HG02759 (cell line): Measurements from ENCODE around the gene TRIM8.

ENCODE experiments used
- ATAC-seq: cut with Tn5 transposase; IDR thresholded peaks from one replicate; pipeline ENCODE4 v1.9.1; 2021; ENCODE audit warnings: mild to moderate bottlenecking, moderate library complexity; ENCODE audit not compliant: unreplicated experiment

TRIM8 gene

DNA sequence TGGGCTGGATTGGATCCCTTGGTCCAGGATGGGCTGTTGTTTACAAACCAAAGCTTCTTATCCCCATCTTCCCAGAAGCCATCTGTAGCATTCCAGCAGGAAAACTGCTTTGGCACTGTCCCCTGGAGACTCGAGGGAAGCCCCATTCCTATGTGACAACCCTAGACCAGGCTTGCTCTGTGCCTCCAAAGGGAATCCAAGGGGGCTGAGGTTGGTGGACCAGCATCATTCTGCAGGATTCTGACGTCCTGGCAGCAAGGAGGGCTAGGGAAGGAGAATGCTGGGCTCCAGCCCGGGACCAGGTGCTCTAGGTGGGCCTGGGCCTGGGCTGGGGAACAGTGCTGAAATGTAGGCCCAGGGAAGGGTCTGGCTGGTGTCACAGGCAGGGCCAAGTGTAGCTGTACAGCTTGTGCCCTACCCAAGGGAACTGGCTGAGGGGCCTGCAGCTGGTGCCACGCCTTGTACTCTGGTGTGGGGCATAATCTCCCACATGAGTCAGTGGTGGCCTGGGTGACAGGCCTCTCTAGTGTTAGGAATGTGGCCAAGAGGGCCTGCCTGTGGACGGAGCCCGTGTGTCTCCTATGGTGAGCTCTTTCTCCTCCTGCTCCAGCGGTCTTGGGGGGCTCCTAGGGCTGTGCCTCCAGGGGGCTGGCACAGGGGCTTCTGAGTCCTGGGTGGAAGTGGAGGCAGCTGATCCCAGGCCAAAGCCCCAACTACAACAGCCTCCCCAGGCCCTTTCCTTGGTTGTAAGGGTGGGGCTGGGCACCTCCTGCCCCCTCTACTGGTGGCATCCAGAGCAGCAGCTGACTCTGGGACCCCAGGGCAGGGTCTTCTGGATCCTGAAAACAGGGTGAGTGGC lies 25.2 kb downstream of the TRIM8 start:
- ATAC-seq = no peak

GRCh38 chr10:102670065-102670670 lies 25.9 kb downstream of the TRIM8 start:
- ATAC-seq = no peak

DNA sequence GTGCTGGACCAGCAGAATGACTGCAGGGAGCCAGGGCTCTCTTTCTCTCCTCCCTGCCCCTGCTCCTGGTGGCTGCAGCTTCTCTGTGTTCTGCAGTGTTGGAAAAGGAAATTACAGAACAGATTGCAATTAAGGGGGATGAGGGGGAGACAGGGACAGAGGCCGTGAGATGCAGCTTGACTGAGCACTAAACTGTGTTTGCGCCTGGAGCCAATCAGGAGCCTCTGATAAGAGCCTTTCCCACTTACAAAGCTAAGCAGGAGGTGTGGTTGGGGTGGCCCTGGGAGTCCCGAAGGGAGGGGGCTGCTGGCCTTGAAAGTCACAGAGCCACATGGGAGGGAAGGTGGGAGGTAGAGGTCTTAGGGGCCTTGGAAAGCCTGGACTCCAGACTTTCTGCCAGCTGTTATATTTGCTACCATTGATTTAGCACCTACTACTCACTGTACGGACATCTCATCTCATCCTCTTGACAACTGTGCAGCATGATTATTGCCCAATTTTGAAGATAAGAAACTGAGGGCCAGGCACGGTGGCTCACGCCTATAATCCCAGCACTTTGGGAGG lies 26.7 kb downstream of the TRIM8 start:
- no peak for ATAC-seq

DNA sequence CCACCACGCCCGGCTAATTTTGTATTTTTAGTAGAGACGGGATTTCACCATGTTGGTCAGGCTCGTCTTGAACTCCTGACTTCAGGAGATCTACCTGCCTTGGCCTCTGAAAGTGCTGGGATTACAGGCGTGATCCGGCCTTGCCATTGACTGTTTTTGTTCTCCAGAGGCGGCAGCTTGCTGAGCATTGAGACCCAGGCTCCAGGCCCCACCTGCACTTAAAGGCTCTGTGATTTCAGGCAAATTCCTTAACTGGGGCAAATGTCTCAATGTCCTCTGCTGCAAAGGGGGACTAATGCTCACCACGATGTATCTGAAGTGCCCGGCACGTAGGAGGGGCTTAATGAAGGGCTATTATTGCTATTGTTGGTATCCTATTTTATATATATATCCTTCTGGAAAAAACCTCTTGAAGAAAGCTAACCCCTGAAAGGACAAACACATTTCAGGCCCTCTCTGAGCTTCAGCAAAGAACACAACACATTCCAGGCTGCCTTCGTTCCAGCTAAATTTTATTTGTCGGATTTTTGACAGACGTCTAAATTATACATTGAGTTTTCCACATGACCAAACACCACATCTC lies 29.0 kb downstream of the TRIM8 start:
- no peak for ATAC-seq

DNA sequence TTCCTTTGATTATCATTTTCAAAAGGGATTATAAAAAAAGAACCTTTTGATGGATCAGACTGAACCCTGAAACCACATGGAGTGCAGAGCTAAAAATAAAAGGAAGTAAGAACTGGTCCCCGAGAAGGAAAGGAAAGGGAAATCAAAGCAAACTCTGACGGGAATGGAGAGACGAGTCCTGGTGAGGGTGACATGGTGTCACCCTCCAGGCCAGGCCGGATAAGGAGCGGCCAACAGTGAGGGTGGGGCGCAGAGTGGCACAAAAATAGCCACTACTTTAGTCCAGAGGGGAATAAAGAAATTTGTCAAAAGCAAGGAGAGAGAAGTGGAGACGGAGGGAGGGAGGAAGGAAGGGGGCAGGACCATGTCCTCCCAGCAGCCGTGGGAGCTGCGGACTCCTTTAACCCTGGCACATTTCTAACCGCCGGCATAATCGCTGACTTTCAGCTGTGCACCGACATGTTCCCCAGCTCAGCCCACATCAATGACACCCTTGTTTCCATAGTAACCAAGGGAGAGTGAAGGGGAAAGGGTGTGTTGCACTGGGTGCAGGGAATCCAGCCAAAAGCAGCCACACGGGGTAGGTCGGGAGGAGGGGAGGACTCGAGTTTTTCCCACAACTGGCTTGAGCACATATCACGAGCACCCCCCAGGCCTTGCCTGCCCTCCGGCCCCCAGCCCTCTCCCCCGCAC lies 29.7 kb downstream of the TRIM8 start:
- ATAC-seq = no peak

DNA sequence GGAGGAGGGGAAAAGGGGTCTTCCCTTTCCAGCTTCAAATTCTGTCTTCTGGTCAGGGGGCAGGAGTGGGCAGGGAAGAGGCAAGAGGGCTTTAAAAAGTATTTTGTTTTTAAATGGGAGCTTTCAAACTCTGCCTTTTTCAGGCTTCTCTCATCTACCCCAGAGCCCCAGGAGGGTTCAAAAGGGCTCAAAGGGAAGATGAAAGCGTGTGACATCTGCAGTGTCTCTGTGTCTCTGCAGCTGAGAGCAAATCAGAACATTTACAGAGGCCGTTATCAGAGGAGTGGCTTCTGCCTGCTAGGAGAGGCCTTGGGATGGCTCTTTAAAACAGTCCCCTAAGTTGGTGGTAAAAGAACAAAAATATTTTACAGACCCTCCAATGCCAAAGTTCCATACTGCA lies 30.3 kb downstream of the TRIM8 start:
- ATAC-seq = no peak

GRCh38 chr10:102675011-102675665 lies 30.9 kb downstream of the TRIM8 start:
- ATAC-seq = no peak

DNA sequence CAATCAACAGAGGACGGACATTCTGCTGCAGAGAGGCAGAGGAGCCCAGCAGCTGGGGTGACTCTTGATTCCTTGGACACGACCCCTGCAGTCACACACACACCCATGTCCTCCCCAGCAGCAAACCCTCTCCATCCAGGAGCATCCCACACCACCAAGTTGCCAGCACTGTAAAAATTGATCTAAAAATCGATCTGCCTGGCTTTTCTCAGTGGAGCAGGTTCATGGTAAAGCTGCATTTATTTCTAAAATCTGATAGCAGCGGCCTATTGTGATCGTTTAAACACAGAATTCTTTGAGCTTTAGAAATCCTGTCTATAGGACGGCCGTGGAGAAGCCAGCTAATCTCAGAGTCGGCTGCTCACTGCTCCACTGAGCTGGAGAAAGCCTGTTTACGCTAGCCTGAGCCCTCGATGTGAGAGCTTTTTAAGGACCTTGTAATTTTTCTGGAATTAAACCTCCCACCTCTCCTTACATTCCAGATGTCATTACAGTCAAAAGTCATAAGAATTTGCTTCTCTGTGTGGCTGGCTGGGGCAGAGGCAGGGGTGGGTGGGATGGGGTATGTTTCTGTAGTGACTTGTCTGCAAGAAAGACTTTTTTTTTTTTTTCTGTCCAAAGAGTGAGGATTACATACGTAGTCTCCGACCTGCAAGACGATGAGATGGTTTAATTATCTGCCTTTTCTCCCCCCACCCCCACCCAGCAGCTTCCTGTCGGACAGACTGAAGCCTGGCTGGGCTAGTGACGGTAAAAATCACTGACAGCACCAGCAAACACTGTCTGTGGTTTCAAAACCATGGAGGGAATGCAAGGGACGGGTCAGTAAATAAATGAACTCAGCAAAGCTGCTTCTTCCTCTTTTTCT lies 31.6 kb downstream of the TRIM8 start:
- ATAC-seq = no peak

GRCh38 chr10:102676534-102677315 lies 32.4 kb downstream of the TRIM8 start:
- ATAC-seq = no peak

DNA sequence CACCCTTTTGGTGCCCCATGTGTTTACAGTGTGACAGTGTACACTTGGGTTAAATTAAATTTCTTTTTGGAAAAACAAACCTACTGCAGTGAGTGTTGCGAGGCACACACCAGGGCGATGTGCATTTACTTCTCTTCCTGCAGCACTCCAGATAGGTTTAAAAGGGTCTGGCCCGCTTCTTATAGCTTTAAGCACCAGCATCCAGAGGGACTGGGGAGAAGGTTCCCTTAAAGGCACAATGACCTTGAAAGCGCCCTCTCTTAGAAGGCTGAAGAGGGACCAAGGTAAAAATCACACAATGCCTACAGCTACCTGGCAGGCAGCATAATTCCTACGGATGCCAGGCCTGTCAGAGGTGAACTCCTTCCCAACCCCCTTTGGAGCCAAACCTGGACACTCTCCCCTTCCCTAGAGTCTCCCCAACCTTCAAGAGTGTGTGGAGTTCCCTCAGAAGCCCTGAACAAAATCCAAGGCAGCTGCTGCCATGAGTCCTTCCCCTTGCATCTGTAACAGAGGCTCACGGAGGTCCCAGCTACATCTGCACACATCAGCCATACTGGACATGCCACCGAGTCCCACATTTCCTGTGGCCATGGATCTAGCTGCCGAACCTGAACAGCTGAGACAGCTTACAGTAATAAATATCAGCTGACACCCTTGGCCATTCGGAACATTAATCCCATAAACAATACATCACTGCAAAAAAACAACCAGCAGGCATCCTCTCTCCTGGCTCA lies 33.2 kb downstream of the TRIM8 start:
- no peak for ATAC-seq

GRCh38 chr10:102678068-102678400 lies 33.8 kb downstream of the TRIM8 start:
- no peak for ATAC-seq

GRCh38 chr10:102678842-102679289 lies 34.6 kb downstream of the TRIM8 start:
- ATAC-seq = no peak

- ATAC-seq = no peak
These were observed 35.3 kb downstream of the TRIM8 start for GRCh38 chr10:102679596-102679995.

DNA sequence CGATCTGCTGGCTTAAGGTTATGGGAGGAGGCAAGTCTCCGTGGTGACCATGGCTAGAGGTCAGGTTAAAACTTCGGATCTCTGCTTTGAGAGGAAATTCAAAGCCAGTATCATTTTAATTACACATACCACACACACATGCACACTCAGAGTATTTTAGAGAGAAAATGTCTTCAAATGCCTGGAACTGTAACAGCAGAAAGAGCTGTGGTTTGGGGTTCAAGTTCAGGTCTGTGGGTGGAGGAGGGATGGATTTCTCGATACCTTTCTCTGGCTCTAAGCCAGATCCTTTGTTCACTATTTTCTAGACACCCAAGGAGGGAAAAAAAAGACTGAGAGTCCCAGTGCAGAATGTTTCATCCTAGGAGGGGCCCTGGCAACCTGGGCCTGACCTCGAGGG lies 37.4 kb downstream of the TRIM8 start:
- ATAC-seq = no peak

DNA sequence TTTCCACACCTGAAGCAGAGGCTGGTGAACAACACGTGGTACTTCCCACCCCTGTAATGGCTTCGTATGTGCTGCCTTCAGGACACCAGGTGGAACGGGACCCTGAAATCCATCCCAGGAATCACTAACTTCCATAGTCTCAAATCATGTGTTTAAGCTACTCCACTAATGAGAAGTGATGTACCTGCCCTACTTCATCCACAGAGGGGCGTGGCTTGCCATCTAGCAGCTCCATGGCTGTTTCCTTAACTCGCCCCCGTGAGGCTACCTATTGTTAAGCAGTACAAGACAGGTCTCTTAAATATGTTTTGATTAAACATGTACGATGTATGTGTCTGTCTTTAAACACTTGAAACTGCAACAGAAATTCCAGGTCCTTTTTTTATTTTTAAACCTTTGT lies 38.1 kb downstream of the TRIM8 start:
- ATAC-seq = no peak

DNA sequence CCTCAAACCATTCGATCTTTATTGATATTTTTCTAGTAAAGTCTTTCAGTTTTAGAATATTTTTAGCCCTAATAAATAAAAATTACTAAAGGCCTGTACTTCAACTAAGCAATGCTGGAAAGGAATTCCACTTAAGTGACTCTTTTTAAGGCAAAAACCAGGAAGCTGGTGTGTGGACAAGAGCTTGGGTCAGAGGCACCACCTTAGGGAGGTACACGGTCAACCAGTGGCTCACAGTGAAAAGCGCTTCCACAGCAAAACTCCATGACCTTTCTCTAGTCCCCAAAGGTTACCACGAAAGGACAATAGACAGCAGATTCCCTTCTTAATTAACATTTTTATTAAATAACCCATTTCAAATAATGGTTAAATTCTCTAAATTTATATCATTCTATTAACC lies 38.7 kb downstream of the TRIM8 start:
- no peak for ATAC-seq

DNA sequence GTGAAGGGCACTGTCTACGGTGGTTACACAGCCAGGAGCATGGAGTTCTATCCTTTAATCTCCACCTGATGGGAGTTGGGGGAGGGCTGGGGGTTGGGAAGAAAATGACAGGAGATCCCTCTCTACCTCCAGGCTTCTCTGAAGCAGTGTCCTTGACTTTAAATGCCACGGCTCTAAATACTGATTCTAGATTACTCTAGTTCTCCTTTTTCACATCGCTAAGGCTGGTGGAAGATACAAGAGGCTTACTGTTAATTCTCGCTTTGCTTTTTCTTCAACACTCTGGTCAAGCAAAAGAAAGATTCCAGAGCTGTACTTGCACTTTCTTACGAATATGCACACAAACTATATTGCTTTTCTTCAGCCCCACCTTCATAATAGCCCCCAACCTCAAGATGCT lies 39.5 kb downstream of the TRIM8 start:
- no peak for ATAC-seq

- no peak for ATAC-seq
These were observed 47.2 kb downstream of the TRIM8 start for GRCh38 chr10:102691285-102692066.
